ENCODE measurements around the gene GDF2. TPM values are rescaled to one million over a fixed set of nuclear protein-coding genes. Genes with fewer than 3 reads are reported as not detected.

Gene GDF2
- total RNA-seq, 4 donors from 2014 or later = not detected

DNA sequence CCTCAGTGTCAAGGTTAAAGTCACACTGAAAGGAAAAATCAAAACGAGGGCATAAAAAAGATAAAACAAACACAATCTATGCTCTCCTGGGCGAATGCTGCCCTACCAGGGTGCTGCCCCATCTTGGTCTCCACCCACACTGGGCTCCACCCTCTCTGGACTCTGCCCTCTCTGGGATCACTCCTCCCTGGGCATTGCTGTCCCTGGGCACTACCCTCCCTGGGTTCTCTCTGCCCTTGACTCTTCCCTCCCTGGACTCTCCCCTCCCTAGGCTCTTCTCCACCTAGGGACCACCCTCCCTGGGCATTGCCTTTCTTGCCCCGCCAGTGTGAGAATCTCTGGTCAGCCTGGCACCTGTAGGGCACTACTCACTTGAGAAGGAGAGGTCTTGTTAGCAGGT is 8.6 kb downstream of the GDF2 start:
- Histone ChIP-seq H3K27me3 (no peaks in the 10 kb centered on the region), H3K9me3 (no peaks in the 10 kb centered on the region), H3K36me3 (no peaks in the 10 kb centered on the region), H3K27ac (no peak overlapping the region), H3K4me1 (no peaks in the 10 kb centered on the region), H3K4me3 (replicated peaks in 1 of 3) (no peak overlapping the region)
- DNase-seq = no peak
- TF ChIP-seq, protein P1, sequence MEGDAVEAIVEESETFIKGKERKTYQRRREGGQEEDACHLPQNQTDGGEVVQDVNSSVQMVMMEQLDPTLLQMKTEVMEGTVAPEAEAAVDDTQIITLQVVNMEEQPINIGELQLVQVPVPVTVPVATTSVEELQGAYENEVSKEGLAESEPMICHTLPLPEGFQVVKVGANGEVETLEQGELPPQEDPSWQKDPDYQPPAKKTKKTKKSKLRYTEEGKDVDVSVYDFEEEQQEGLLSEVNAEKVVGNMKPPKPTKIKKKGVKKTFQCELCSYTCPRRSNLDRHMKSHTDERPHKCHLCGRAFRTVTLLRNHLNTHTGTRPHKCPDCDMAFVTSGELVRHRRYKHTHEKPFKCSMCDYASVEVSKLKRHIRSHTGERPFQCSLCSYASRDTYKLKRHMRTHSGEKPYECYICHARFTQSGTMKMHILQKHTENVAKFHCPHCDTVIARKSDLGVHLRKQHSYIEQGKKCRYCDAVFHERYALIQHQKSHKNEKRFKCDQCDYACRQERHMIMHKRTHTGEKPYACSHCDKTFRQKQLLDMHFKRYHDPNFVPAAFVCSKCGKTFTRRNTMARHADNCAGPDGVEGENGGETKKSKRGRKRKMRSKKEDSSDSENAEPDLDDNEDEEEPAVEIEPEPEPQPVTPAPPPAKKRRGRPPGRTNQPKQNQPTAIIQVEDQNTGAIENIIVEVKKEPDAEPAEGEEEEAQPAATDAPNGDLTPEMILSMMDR (IDR thresholded peaks at IDR 0.05) = no peak
- no peak for TF ChIP-seq POLR2A (IDR thresholded peaks at IDR 0.05)
- intact Hi-C loops (cut with DNase I) = no loop called here
- 76 to 81% methylated on average over 3 of the region's 3 CpGs for WGBS, 2 donors

DNA sequence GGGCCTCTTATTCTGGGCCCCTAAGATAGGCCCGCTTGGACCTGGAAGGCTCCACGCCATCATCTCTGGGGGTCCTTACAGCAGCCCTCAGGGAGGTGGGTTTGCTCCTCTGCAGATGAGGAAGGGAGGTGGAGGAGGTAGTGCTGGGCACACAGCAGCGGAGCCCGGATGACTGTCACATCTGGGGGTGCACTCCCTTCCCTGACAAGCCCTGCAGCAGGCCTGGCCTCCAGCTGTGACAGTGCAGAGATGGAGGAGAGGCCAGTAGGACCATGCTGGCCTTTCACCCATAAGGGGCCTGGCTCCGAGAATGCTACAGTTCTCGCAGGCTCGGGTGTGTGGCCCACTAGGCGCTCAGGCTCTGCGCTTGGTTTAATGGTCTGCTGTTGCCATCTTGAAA is 9.2 kb downstream of the GDF2 start:
- no peaks in the 10 kb centered on the region for H3K4me1 ChIP-seq
- DNase-seq = no peak
- no peak overlapping the region for H3K27ac ChIP-seq
- 93 to 94% methylated on average over 6 to 9 of the region's 9 CpGs for WGBS, 2 donors
- TF ChIP-seq POLR2A (IDR thresholded peaks at IDR 0.05) = no peak
- TF ChIP-seq, protein P1 (IDR thresholded peaks at IDR 0.05) = no peak
- H3K27me3 ChIP-seq = no peaks in the 10 kb centered on the region
- intact Hi-C loops (cut with DNase I) = no loop called here
- H3K9me3 ChIP-seq = no peaks in the 10 kb centered on the region
- no peaks in the 10 kb centered on the region for H3K36me3 ChIP-seq
- H3K4me3 ChIP-seq (replicated peaks in 1 of 3) = no peak overlapping the region

DNA sequence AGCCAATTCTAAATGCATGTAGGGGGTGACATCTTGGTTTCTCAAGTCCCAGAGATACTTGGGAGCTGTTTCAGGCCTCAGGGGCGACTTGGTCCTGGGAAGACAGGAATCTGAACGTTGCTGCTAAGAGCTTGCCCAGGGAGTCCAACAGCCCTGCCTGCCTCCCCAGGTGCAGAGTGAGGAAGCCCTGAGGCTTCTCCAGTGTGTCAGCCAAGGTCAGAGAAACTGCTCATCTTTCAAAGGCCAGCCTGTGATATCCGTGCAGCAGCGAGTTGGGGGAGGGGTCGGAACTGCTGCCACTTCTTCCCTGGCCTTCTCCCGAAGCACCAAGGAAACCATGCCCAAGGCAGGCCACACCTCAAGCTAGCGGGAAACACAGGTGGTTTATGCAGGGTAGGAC is 9.7 kb downstream of the GDF2 start:
- no peak for DNase-seq
- Histone ChIP-seq H3K4me1 (no peaks in the 10 kb centered on the region), H3K27ac (no peak overlapping the region), H3K9me3 (no peaks in the 10 kb centered on the region), H3K4me3 (replicated peaks in 1 of 3) (no peak overlapping the region), H3K36me3 (no peaks in the 10 kb centered on the region), H3K27me3 (no peaks in the 10 kb centered on the region)
- WGBS, 2 donors = 79 to 82% methylated on average over 7 of the region's 7 CpGs
- intact Hi-C loops (cut with DNase I) = no loop called here
- TF ChIP-seq, protein P1 (IDR thresholded peaks at IDR 0.05) = no peak
- TF ChIP-seq POLR2A (IDR thresholded peaks at IDR 0.05) = no peak

DNA sequence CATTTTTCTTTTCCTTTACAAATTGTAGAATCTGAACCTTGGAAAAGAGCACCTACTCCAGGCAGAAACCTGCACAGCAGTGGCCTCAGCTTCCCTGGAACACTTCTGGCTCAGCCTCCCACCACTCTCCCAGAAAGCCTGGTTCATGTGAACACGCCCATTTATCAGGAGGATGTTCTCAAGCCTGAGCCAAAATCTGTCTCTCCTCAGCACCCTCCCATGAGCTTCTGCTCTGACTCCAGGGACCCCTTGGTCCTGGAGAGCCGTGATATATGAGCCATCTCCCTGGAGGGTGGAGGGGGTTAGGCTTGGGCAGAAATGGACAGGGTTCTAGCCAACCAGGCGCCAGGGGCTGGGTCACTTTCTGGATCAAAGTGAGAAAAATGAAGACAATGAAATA is 10.1 kb downstream of the GDF2 start:
- WGBS, 2 donors = 76 to 85% methylated on average over 3 of the region's 3 CpGs
- intact Hi-C loops (cut with DNase I) = no loop called here
- DNase-seq = no peak
- no peak overlapping the region for H3K27ac ChIP-seq
- H3K36me3 ChIP-seq = no peaks in the 10 kb centered on the region
- no peak overlapping the region for H3K4me3 ChIP-seq (replicated peaks in 1 of 3)
- no peaks in the 10 kb centered on the region for H3K9me3 ChIP-seq
- H3K27me3 ChIP-seq = no peaks in the 10 kb centered on the region
- no peaks in the 10 kb centered on the region for H3K4me1 ChIP-seq
- TF ChIP-seq, protein P1 (IDR thresholded peaks at IDR 0.05) = no peak
- TF ChIP-seq POLR2A (IDR thresholded peaks at IDR 0.05) = no peak

DNA sequence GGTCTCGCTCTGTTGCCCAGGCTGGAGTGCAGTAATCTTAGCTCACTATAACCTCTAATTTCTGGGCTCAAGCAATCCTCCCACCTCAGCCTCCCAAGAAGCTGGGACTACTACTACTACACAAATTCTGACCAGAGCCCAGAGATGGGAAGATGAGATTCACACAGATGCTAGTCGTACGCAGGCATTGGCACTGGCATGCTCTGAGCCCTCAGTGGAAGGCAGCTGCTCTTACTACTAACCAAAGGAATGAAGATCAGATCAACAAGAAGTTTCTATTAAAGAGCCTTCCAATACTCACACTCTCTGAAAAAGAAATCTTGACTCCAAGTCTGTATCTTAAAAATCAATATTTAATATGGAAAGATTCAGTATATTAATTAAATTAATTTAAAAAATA is 10.7 kb downstream of the GDF2 start:
- intact Hi-C loops (cut with DNase I) = no loop called here
- Histone ChIP-seq H3K4me3 (replicated peaks in 1 of 3) (no peak overlapping the region), H3K27me3 (no peaks in the 10 kb centered on the region), H3K27ac (no peak overlapping the region), H3K36me3 (no peaks in the 10 kb centered on the region), H3K9me3 (no peaks in the 10 kb centered on the region), H3K4me1 (no peaks in the 10 kb centered on the region)
- TF ChIP-seq POLR2A (IDR thresholded peaks at IDR 0.05) = no peak
- TF ChIP-seq, protein P1 (IDR thresholded peaks at IDR 0.05) = no peak
- DNase-seq = no peak
- 89% methylated on average over 3 of the region's 3 CpGs for WGBS, 2 donors

Measured in thyroid gland (tissue), 4 donors.